Calu3 (cell line): ENCODE measurements around the gene MAN2A1. TPM values are rescaled to one million over a fixed set of nuclear protein-coding genes. Genes with fewer than 3 reads are reported as not detected.

Source experiments
- BruUV-seq: library from RNA; stranded (reverse); fragments of 400-500 nt; replicated peaks from 2 replicates; lab custom pipeline; 2021; lab: Mats Ljungman, UMichigan
- CTCF ChIA-PET: fragments of 300-600 bp; sonication (Branson Sonifier 250); formaldehyde crosslinking; loops from one replicate; lab custom pipeline; 2022; ENCODE audit warnings: antibody characterized with exemption; lab: Charles Lee
- DNase-seq: peaks from one replicate; pipeline ENCODE4 v3.0.0; 2022
- H3K27ac Mint-ChIP-seq: one replicate; pipeline ENCODE4 v1.8.0; 2022; ENCODE audit warnings: mixed read lengths; ENCODE audit not compliant: unreplicated experiment
- H3K27me3 Mint-ChIP-seq: one replicate; pipeline ENCODE4 v1.8.0; 2022; ENCODE audit warnings: mixed read lengths; ENCODE audit not compliant: unreplicated experiment
- H3K36me3 Mint-ChIP-seq: one replicate; pipeline ENCODE4 v1.8.0; 2022; ENCODE audit warnings: mild to moderate bottlenecking, moderate library complexity, mixed read lengths; ENCODE audit not compliant: insufficient read depth, unreplicated experiment
- H3K4me1 Mint-ChIP-seq: one replicate; pipeline ENCODE4 v1.8.0; 2022; ENCODE audit warnings: mild to moderate bottlenecking, low read depth, mixed read lengths; ENCODE audit not compliant: unreplicated experiment
- H3K4me3 Mint-ChIP-seq: one replicate; pipeline ENCODE4 v1.8.0; 2022; ENCODE audit warnings: mild to moderate bottlenecking, low read depth, moderate library complexity, mixed read lengths; ENCODE audit not compliant: unreplicated experiment
- H3K9me3 Mint-ChIP-seq: one replicate; pipeline ENCODE4 v1.8.0; 2022; ENCODE audit warnings: low read depth, mixed read lengths; ENCODE audit not compliant: unreplicated experiment
- intact Hi-C: fragments of 100-400 bp; cut with micrococcal nuclease; formaldehyde crosslinking; loops from one replicate; pipeline ENCODE4 v1.10.0; 2022; ENCODE audit not compliant: unreplicated experiment
- total RNA-seq: library from RNA; stranded (reverse); gene quantifications from 2 replicates; pipeline ENCODE4 v1.2.3, GENCODE V29; 2022
- TF ChIP-seq, protein P1 (sequence below): fragments of 200-600 bp; IDR thresholded peaks from one replicate; pipeline ENCODE4 v1.8.0; 2022; ENCODE audit warnings: antibody characterized with exemption; ENCODE audit not compliant: unreplicated experiment

MAN2A1 gene
- total RNA-seq, 1 experiment from 2014 or later: 76.3 TPM

DNA sequence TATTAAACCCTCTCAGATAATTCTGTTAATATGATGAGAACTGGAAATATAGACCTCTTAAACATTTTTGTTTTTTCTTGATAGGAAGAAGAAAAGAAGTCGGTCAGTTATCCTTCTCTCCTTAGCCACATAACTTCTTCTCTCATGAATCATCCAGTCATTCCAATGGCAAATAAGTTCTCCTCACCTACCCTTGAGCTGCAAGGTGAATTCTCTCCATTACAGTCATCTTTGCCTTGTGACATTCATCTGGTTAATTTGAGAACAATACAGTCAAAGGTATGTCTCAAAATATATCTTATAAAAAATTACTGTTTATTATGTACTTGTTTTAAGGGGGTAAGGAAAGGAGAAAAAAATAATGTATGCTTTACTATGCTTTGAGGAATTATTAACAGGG, 165.3 kb downstream of the MAN2A1 start:
- H3K27me3 Mint-ChIP-seq: no peaks in the 10 kb centered on the region
- no peak overlapping the region for H3K4me3 Mint-ChIP-seq
- H3K4me1 Mint-ChIP-seq: no peaks in the 10 kb centered on the region
- intact Hi-C loops: no loop called here
- TF ChIP-seq, protein P1, sequence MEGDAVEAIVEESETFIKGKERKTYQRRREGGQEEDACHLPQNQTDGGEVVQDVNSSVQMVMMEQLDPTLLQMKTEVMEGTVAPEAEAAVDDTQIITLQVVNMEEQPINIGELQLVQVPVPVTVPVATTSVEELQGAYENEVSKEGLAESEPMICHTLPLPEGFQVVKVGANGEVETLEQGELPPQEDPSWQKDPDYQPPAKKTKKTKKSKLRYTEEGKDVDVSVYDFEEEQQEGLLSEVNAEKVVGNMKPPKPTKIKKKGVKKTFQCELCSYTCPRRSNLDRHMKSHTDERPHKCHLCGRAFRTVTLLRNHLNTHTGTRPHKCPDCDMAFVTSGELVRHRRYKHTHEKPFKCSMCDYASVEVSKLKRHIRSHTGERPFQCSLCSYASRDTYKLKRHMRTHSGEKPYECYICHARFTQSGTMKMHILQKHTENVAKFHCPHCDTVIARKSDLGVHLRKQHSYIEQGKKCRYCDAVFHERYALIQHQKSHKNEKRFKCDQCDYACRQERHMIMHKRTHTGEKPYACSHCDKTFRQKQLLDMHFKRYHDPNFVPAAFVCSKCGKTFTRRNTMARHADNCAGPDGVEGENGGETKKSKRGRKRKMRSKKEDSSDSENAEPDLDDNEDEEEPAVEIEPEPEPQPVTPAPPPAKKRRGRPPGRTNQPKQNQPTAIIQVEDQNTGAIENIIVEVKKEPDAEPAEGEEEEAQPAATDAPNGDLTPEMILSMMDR: no peak
- DNase-seq: no peak
- H3K27ac Mint-ChIP-seq: no peak overlapping the region
- peaks cover 5% of the 10 kb centered on the region for H3K36me3 Mint-ChIP-seq
- no TSS peak for BruUV-seq
- H3K9me3 Mint-ChIP-seq: no peaks in the 10 kb centered on the region
- CTCF ChIA-PET: no interaction called here

DNA sequence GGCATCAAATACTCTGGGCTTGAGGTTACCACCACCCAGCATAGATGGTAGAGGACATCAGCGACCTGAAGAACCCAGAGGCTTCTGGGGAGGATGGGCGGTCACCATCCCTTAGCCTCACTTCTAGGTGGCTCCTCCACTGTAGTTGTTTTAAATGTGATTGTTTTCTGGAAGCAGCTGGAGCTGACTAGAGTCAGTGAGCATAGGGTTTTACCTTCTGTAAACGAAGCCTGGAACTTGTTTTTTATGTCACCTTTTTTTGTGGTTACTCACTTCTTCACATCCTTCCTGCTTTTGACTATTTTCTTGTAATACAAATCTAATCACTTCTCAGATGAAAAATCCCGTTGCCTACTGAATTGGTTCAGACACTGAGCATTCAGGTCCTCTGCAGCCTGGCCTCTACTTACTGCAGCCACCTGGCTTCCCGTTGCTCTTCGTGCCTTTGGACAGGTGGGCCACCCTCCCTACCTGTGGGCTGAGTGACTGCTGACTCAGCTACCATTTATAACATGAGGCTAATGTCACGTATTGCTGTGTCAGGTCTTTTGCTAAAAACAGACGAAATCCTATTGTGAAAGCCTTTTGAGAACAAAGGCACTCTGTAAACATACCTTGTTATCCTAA, 167.8 kb downstream of the MAN2A1 start:
- Mint-ChIP-seq H3K27ac (no peak overlapping the region), H3K4me3 (no peak overlapping the region), H3K27me3 (no peaks in the 10 kb centered on the region), H3K36me3 (peaks cover 5% of the 10 kb centered on the region), H3K4me1 (no peaks in the 10 kb centered on the region), H3K9me3 (no peaks in the 10 kb centered on the region)
- TF ChIP-seq, protein P1: no peak
- CTCF ChIA-PET: no interaction called here
- intact Hi-C loops: no loop called here
- BruUV-seq: no TSS peak
- DNase-seq: no peak

- no TSS peak for BruUV-seq
- DNase-seq: no peak
- CTCF ChIA-PET: interaction anchor here (0.6 kb wide), 1 partner anchor 15 kb away, joined by 3 read pairs; no protein-coding TSS in a partner anchor
- intact Hi-C loops: no loop called here
- no peaks in the 10 kb centered on the region for H3K9me3 Mint-ChIP-seq
- H3K27ac Mint-ChIP-seq: no peak overlapping the region
- TF ChIP-seq, protein P1: no peak
- no peaks in the 10 kb centered on the region for H3K27me3 Mint-ChIP-seq
- H3K36me3 Mint-ChIP-seq: peaks cover 5% of the 10 kb centered on the region
- H3K4me3 Mint-ChIP-seq: no peak overlapping the region
- no peaks in the 10 kb centered on the region for H3K4me1 Mint-ChIP-seq
These were observed 169.8 kb downstream of the MAN2A1 start for GRCh38 chr5:109859537-109859936.

DNA sequence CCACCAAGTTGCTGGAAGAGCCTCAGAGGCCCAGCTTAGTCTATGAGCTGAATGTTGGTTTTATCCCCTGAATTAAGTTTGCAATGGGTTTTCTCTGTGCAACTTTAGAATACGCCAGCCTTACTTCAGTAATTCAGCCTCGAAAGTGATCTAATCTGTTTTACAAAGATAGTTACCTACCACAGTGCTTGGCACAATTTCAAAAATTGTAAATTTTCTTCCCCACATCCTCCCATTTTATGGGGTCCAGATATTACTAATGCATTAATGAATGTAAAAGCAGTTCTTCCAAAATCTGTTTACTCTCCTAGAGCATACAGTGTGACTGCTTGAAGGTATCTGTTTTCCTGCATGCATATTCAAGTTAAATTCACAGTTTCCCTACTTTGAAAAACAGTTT, 172.6 kb downstream of the MAN2A1 start:
- CTCF ChIA-PET: no interaction called here
- H3K36me3 Mint-ChIP-seq: peaks cover 9% of the 10 kb centered on the region
- DNase-seq: no peak
- no peak overlapping the region for H3K27ac Mint-ChIP-seq
- intact Hi-C loops: no loop called here
- no peak overlapping the region for H3K4me3 Mint-ChIP-seq
- TF ChIP-seq, protein P1: no peak
- H3K27me3 Mint-ChIP-seq: no peaks in the 10 kb centered on the region
- H3K9me3 Mint-ChIP-seq: no peaks in the 10 kb centered on the region
- no peaks in the 10 kb centered on the region for H3K4me1 Mint-ChIP-seq
- BruUV-seq: no TSS peak
